Dendritic cell treated with granulocyte-macrophage colony-stimulating factor and Interleukin-4, amounts not matched to agents 40 ng/mL and 50 ng/mL, for 4 days (primary cell): ENCODE measurements around the gene FGGY.
"Not testable (repeated sequence)": the region's sequence is repeated elsewhere in the genome, so short reads cannot be mapped to it uniquely, and the experiment has no call there.

ENCODE experiments used
- H3K27ac Mint-ChIP-seq: one replicate; pipeline ENCODE4 v1.8.0; 2022; ENCODE audit warnings: mild to moderate bottlenecking, mixed read lengths
- H3K27me3 Mint-ChIP-seq: one replicate; pipeline ENCODE4 v1.8.0; 2022; ENCODE audit warnings: mild to moderate bottlenecking, mixed read lengths
- H3K36me3 Mint-ChIP-seq: one replicate; pipeline ENCODE4 v1.8.0; 2022; ENCODE audit warnings: low read depth, mixed read lengths
- H3K4me1 Mint-ChIP-seq: one replicate; pipeline ENCODE4 v1.8.0; 2022; ENCODE audit warnings: low read depth, mixed read lengths
- H3K4me3 Mint-ChIP-seq: one replicate; pipeline ENCODE4 v1.8.0; 2022; ENCODE audit warnings: mild to moderate bottlenecking, moderate library complexity, mixed read lengths
- H3K9me3 Mint-ChIP-seq: one replicate; pipeline ENCODE4 v1.8.0; 2022; ENCODE audit warnings: mixed read lengths
- intact Hi-C: fragments of 100-400 bp; cut with micrococcal nuclease; formaldehyde crosslinking; loops from one replicate; pipeline ENCODE4 v1.15.0; 2022

FGGY gene

DNA sequence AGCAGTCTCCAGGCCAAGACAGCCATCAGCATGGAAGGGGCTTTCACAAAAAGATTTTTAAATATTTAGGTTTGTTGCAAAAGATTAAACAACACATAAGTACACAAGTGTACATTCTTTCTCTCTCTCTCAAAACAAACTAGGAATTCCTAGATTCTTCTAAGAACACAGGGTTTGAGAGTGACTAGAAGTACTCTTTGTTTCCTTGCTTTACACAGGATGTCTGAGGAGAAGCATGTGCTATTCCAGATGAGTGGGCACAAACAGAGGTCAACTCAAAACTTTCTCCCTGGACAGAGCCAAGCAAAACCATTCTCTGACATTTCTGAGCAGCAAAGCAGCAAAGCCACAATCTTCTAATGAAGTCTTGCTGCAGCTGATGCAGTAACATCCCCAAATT lies 307.3 kb downstream of the FGGY start:
- Mint-ChIP-seq H3K4me3 (no peak overlapping the region), H3K36me3 (peaks cover 12% of the 10 kb centered on the region), H3K9me3 (peaks cover 9% of the 10 kb centered on the region), H3K27ac (no peak overlapping the region), H3K4me1 (peaks cover 12% of the 10 kb centered on the region), H3K27me3 (no peaks in the 10 kb centered on the region)
- intact Hi-C loops, result no loop called here

DNA sequence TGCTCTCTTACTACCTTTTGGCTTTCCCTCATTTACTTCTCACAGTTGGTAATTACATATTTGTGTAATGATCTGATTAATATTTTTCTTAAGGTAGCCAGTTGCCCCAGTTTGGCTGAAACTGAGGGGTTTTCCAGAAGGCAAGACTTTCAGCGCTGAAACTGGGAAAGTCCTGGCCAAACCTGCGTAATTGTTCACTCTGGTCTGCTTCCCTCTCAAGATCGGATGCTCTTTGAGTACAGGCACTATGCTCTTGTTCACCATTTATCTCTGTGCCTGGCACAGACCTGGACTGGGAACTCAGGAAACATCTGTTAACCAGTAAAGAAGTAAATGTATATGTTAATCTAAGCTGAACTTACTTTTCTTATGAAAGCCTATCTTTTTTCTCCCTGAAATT lies 308.3 kb downstream of the FGGY start:
- Mint-ChIP-seq H3K9me3 (peaks cover 14% of the 10 kb centered on the region), H3K4me1 (peaks cover 12% of the 10 kb centered on the region), H3K27ac (no peak overlapping the region), H3K4me3 (no peak overlapping the region), H3K36me3 (peaks cover 14% of the 10 kb centered on the region), H3K27me3 (no peaks in the 10 kb centered on the region)
- intact Hi-C loops, result no loop called here

GRCh38 chr1:59605761-59606160 lies 308.9 kb downstream of the FGGY start:
- Mint-ChIP-seq H3K4me3 (no peak overlapping the region), H3K9me3 (peaks cover 18% of the 10 kb centered on the region), H3K4me1 (peaks cover 12% of the 10 kb centered on the region), H3K36me3 (peaks cover 19% of the 10 kb centered on the region), H3K27ac (no peak overlapping the region), H3K27me3 (no peaks in the 10 kb centered on the region)
- intact Hi-C loops, result no loop called here

- peaks cover 12% of the 10 kb centered on the region for H3K4me1 Mint-ChIP-seq
- no peaks in the 10 kb centered on the region for H3K27me3 Mint-ChIP-seq
- H3K4me3 Mint-ChIP-seq, result no peak overlapping the region
- intact Hi-C loops, result no loop called here
- H3K27ac Mint-ChIP-seq, result no peak overlapping the region
- H3K9me3 Mint-ChIP-seq, result peaks cover 34% of the 10 kb centered on the region
- H3K36me3 Mint-ChIP-seq, result peaks cover 19% of the 10 kb centered on the region
Measured at GRCh38 chr1:59609245-59609644, 312.4 kb downstream of the FGGY start.

DNA sequence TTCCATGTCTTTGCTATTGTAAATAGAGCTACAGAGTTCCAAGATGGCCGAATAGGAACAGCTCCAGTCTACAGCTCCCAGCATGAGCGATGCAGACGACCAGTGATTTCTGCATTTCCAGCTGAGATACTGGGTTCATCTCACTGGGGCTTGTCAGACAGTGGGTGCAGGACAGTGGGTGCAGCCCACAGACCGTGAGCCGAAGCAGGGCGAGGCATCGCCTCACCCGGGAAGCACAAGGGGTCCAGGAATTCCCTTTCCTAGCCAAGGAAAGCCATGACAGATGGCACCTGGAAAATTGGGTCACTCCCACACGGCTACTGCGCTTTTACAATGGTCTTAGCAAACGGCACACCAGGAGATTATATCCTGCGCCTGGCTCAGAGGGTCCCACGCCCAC lies 313.6 kb downstream of the FGGY start:
- H3K27ac Mint-ChIP-seq, H3K27me3 Mint-ChIP-seq, intact Hi-C loops, H3K4me3 Mint-ChIP-seq, H3K4me1 Mint-ChIP-seq: not testable (repeated sequence)
- H3K36me3 Mint-ChIP-seq, result peaks cover 19% of the 10 kb centered on the region
- H3K9me3 Mint-ChIP-seq, result peaks cover 34% of the 10 kb centered on the region

DNA sequence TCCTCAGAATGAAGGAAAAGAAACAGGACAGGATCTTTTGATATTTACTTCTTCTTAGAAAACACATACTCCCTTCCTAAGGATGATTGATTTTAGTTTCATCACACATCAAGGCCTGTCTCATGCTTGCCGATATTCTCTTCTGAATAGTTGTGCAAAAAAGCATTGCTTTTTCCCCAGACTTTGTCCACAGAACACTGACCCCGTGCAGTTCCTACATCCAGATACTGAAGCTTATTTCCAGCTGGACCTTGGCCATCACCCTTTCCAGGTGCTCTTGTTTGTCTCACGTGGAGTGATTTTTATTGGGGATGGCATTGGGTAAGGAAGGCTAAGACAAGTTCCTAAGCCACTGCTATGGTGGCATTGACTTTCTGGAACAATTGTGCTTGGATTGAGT lies 320.5 kb downstream of the FGGY start:
- Mint-ChIP-seq H3K27me3 (no peaks in the 10 kb centered on the region), H3K36me3 (no peaks in the 10 kb centered on the region), H3K27ac (no peak overlapping the region), H3K9me3 (peaks cover 9% of the 10 kb centered on the region), H3K4me3 (no peak overlapping the region), H3K4me1 (no peaks in the 10 kb centered on the region)
- intact Hi-C loops, result no loop called here

GRCh38 chr1:59619557-59619956 lies 322.7 kb downstream of the FGGY start:
- H3K4me1 Mint-ChIP-seq, result no peaks in the 10 kb centered on the region
- no peaks in the 10 kb centered on the region for H3K9me3 Mint-ChIP-seq
- no peaks in the 10 kb centered on the region for H3K36me3 Mint-ChIP-seq
- H3K27me3 Mint-ChIP-seq, result no peaks in the 10 kb centered on the region
- H3K27ac Mint-ChIP-seq, result no peak overlapping the region
- intact Hi-C loops, result no loop called here
- no peak overlapping the region for H3K4me3 Mint-ChIP-seq

DNA sequence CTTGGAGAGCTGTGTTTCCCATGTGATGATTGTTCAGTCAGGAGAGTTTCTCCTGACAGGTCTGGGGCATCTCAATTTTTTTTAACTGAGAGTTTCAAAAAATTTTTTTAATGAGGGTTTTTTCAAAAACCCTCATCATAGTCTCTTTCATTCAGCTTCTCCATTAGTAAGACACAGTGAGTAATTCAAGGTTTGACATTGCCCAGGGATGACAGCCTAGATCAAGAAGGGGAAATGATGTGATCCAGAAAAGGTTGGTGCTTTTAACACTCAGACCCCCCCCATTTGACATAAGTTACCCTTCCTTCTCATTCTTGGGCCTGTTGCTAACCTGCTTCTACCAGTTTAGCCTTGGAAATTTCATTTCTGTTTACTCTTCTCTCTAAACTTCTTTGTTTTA lies 328.5 kb downstream of the FGGY start:
- intact Hi-C loops, result no loop called here
- H3K27me3 Mint-ChIP-seq, result no peaks in the 10 kb centered on the region
- H3K36me3 Mint-ChIP-seq, result no peaks in the 10 kb centered on the region
- no peaks in the 10 kb centered on the region for H3K9me3 Mint-ChIP-seq
- H3K4me1 Mint-ChIP-seq, result no peaks in the 10 kb centered on the region
- no peak overlapping the region for H3K27ac Mint-ChIP-seq
- H3K4me3 Mint-ChIP-seq, result no peak overlapping the region

DNA sequence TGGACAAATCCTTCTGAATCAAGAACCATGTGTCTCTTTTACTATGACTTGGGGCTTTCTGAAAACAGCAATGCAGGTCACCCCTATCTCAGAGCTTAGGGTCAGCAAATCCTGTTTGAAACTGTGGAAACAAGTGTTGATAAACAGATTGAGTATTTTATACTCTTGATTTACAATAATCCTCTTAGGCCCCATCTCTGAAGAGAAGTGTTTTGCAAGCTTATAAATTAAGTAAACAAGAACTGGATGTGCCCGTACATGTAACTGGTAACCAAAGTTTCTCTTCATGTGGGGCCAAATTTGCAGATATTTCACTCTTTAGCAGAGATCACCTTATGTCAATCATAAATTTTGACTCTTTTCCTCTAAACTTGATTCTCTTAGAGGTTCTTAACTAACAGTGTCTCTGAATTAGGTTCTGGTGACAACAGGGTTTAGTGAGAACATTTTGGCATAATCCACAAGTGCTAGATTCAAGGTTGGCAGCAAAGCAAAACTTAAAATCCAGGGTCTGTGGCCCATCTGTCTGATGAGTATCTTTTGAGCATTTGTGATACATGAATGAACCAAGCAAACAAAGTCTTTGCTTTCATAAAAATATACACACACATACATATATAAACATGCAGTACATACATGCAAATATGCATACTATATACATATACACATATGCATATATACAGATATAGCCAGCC lies 334.8 kb downstream of the FGGY start:
- no peaks in the 10 kb centered on the region for H3K36me3 Mint-ChIP-seq
- no peaks in the 10 kb centered on the region for H3K9me3 Mint-ChIP-seq
- H3K4me1 Mint-ChIP-seq, result peaks cover 13% of the 10 kb centered on the region
- H3K27ac Mint-ChIP-seq, result no peak overlapping the region
- intact Hi-C loops, result no loop called here
- no peaks in the 10 kb centered on the region for H3K27me3 Mint-ChIP-seq
- no peak overlapping the region for H3K4me3 Mint-ChIP-seq

GRCh38 chr1:59635097-59635496 lies 338.2 kb downstream of the FGGY start:
- H3K27me3 Mint-ChIP-seq, result no peaks in the 10 kb centered on the region
- no peaks in the 10 kb centered on the region for H3K36me3 Mint-ChIP-seq
- intact Hi-C loops, result no loop called here
- H3K4me1 Mint-ChIP-seq, result peaks cover 13% of the 10 kb centered on the region
- H3K27ac Mint-ChIP-seq, result no peak overlapping the region
- H3K9me3 Mint-ChIP-seq, result no peaks in the 10 kb centered on the region
- no peak overlapping the region for H3K4me3 Mint-ChIP-seq

- Mint-ChIP-seq H3K9me3 (no peaks in the 10 kb centered on the region), H3K27me3 (no peaks in the 10 kb centered on the region), H3K36me3 (no peaks in the 10 kb centered on the region), H3K4me1 (peaks cover 18% of the 10 kb centered on the region), H3K27ac (no peak overlapping the region), H3K4me3 (no peak overlapping the region)
- intact Hi-C loops, result no loop called here
Measured at GRCh38 chr1:59638231-59638711, 341.4 kb downstream of the FGGY start.

DNA sequence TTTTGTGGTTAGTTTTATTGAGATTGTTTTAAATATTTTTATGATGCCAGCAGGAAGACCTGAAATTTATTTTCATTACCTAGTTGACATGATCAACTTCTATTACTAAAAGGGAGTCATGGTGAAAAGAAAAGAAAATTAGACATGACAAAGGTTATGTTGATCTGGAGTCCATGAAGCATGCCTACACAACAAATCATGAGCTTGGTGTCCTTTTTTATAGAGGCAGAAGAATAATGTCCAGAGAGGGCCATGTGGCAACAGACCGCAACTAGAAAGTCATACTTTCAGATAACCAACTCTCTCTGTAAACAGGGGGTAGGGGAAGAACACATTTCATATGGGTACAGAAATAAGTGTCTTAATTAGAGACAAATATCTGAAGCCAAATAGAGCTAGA lies 342.4 kb downstream of the FGGY start:
- Mint-ChIP-seq H3K36me3 (no peaks in the 10 kb centered on the region), H3K4me3 (no peak overlapping the region), H3K4me1 (peaks cover 8% of the 10 kb centered on the region), H3K27ac (no peak overlapping the region), H3K27me3 (no peaks in the 10 kb centered on the region), H3K9me3 (no peaks in the 10 kb centered on the region)
- intact Hi-C loops, result no loop called here

DNA sequence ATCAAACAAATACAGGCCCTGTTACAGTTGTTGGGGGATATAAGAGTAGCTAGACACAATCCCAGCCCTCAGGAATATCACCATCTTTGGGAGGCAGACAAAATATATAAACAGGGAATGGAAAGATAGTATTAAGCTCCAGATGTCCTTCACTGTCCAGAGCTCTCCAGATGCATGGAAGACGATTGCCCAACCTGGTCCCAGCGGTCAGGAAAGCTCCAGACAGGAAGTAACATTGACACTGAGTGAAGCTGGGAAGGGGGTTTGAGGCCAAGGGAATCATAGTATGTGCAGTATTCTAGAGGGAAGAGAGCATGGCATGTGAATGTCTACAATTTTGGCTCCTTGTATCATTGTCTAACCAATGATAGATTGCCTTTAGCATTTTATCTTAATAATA lies 344.0 kb downstream of the FGGY start:
- Mint-ChIP-seq H3K36me3 (no peaks in the 10 kb centered on the region), H3K27me3 (no peaks in the 10 kb centered on the region), H3K27ac (no peak overlapping the region), H3K9me3 (no peaks in the 10 kb centered on the region), H3K4me1 (peaks cover 5% of the 10 kb centered on the region), H3K4me3 (no peak overlapping the region)
- intact Hi-C loops, result no loop called here

- peaks cover 5% of the 10 kb centered on the region for H3K4me1 Mint-ChIP-seq
- no peaks in the 10 kb centered on the region for H3K36me3 Mint-ChIP-seq
- intact Hi-C loops, result no loop called here
- no peaks in the 10 kb centered on the region for H3K27me3 Mint-ChIP-seq
- no peak overlapping the region for H3K4me3 Mint-ChIP-seq
- no peaks in the 10 kb centered on the region for H3K9me3 Mint-ChIP-seq
- H3K27ac Mint-ChIP-seq, result no peak overlapping the region
Measured at GRCh38 chr1:59641836-59642235, 344.9 kb downstream of the FGGY start.

DNA sequence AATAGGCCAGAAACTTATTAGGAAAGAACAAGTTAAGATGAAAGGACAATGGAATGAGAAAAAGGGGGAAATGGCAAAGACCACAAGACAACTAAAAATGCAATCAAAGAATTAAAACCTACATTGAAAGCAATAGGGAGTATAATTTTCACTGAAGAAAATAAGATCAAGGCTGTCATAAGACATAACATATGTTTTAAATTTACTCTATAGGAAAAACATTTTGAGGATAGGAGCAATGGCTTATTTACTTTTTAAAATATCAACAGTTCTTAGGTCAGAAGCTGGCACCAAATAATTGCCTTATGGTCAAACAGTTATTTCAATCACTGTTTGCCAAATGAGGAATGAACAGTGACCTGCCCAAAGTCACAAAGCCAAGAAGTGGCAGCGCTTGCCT lies 346.6 kb downstream of the FGGY start:
- no peaks in the 10 kb centered on the region for H3K36me3 Mint-ChIP-seq
- no peaks in the 10 kb centered on the region for H3K27me3 Mint-ChIP-seq
- peaks cover 5% of the 10 kb centered on the region for H3K4me1 Mint-ChIP-seq
- intact Hi-C loops, result no loop called here
- H3K4me3 Mint-ChIP-seq, result no peak overlapping the region
- H3K9me3 Mint-ChIP-seq, result no peaks in the 10 kb centered on the region
- H3K27ac Mint-ChIP-seq, result no peak overlapping the region
